H9 (cell line): ENCODE data around the gene KAT6B. TPM values are rescaled to one million over a fixed set of nuclear protein-coding genes. Genes with fewer than 3 reads are reported as not detected.

Experiments
- DNase-seq: peaks from one replicate; pipeline ENCODE4 v3.0.0-alpha.2; 2017
- H2AFZ ChIP-seq: one replicate; pipeline ENCODE4 v1.6.1; 2013; ENCODE audit warnings: mild to moderate bottlenecking, low read length, control low read depth, moderate library complexity
- H2AK5ac ChIP-seq: 2 replicates; pipeline ENCODE4 v1.6.1; 2013; ENCODE audit warnings: low read length, control low read depth, mixed read lengths; ENCODE audit not compliant: insufficient read length
- H2BK120ac ChIP-seq: one replicate; pipeline ENCODE4 v1.6.1; 2013; ENCODE audit warnings: low read depth, mild to moderate bottlenecking, low read length, control low read depth, inconsistent platforms; ENCODE audit not compliant: poor library complexity, severe bottlenecking
- H2BK12ac ChIP-seq: 2 replicates; pipeline ENCODE4 v1.6.1; 2013; ENCODE audit warnings: low read length, control low read depth, mixed read lengths, low read depth; ENCODE audit not compliant: insufficient read length
- H2BK15ac ChIP-seq: 2 replicates; pipeline ENCODE4 v1.6.1; 2013; ENCODE audit warnings: low read depth, low read length, control low read depth
- H2BK20ac ChIP-seq: one replicate; pipeline ENCODE4 v1.6.1; 2013; ENCODE audit warnings: low read depth, mild to moderate bottlenecking, low read length, control low read depth, inconsistent platforms; ENCODE audit not compliant: poor library complexity, severe bottlenecking
- H2BK5ac ChIP-seq: 2 replicates; pipeline ENCODE4 v1.6.1; 2013; ENCODE audit warnings: low read length, control low read depth, mixed read lengths; ENCODE audit not compliant: insufficient read length
- H3K14ac ChIP-seq: 2 replicates; pipeline ENCODE4 v1.6.1; 2013; ENCODE audit warnings: low read length, control low read depth; ENCODE audit not compliant: insufficient read depth
- H3K18ac ChIP-seq: 2 replicates; pipeline ENCODE4 v1.6.1; 2013; ENCODE audit warnings: low read depth, mild to moderate bottlenecking, mixed read lengths, low read length, control low read depth; ENCODE audit not compliant: insufficient read length
- H3K23ac ChIP-seq: 2 replicates; pipeline ENCODE4 v1.6.1; 2013; ENCODE audit warnings: low read length, control low read depth, mixed read lengths, low read depth; ENCODE audit not compliant: insufficient read length
- H3K23me2 ChIP-seq: 2 replicates; pipeline ENCODE4 v1.6.1; 2013; ENCODE audit warnings: low read depth, mild to moderate bottlenecking, mixed read lengths, low read length, control low read depth; ENCODE audit not compliant: insufficient read length, poor library complexity, severe bottlenecking
- H3K27ac ChIP-seq: 2 replicates; pipeline ENCODE4 v1.5.1; 2013; ENCODE audit warnings: low read length, control low read depth, mixed read lengths, low read depth; ENCODE audit not compliant: insufficient read length
- H3K27me3 ChIP-seq: 2 replicates; pipeline ENCODE4 v1.6.1; 2013; ENCODE audit warnings: low read length, control low read depth, inconsistent platforms; ENCODE audit not compliant: insufficient read depth
- H3K4ac ChIP-seq: 2 replicates; pipeline ENCODE4 v1.6.1; 2013; ENCODE audit warnings: low read depth, mild to moderate bottlenecking, control low read depth, inconsistent platforms, low read length, moderate library complexity
- H3K4me1 ChIP-seq: 2 replicates; pipeline ENCODE4 v1.6.1; 2013; ENCODE audit warnings: low read length, control low read depth, inconsistent platforms; ENCODE audit not compliant: insufficient read depth
- H3K4me2 ChIP-seq: 2 replicates; pipeline ENCODE4 v1.6.1; 2013; ENCODE audit warnings: low read length, control low read depth, mixed read lengths; ENCODE audit not compliant: insufficient read length, insufficient read depth
- H3K56ac ChIP-seq: 2 replicates; pipeline ENCODE4 v1.6.1; 2013; ENCODE audit warnings: low read depth, mild to moderate bottlenecking, mixed read lengths, low read length, control low read depth; ENCODE audit not compliant: insufficient read length
- H3K79me1 ChIP-seq: 2 replicates; pipeline ENCODE4 v1.6.1; 2013; ENCODE audit warnings: low read depth, mild to moderate bottlenecking, moderate library complexity, low read length, control low read depth, inconsistent platforms; ENCODE audit not compliant: insufficient read depth, poor library complexity, severe bottlenecking
- H3K79me2 ChIP-seq: 2 replicates; pipeline ENCODE4 v1.6.1; 2013; ENCODE audit warnings: low read length, control low read depth, inconsistent platforms; ENCODE audit not compliant: insufficient read depth
- H3K9ac ChIP-seq: 2 replicates; pipeline ENCODE4 v1.6.1; 2013; ENCODE audit warnings: low read length, control low read depth, mixed read lengths; ENCODE audit not compliant: insufficient read length; ENCODE audit errors: extremely low read depth
- H3K9me3 ChIP-seq: one replicate; pipeline ENCODE4 v1.6.1; 2013; ENCODE audit warnings: low read depth, low read length, inconsistent platforms; ENCODE audit not compliant: control insufficient read depth
- H3T11ph ChIP-seq: one replicate; pipeline ENCODE4 v1.6.1; 2013; ENCODE audit warnings: mild to moderate bottlenecking, low read length, control low read depth, inconsistent platforms
- H4K20me1 ChIP-seq: one replicate; pipeline ENCODE4 v1.6.1; 2013; ENCODE audit not compliant: control insufficient read depth, insufficient read length, insufficient read depth
- H4K5ac ChIP-seq: 2 replicates; pipeline ENCODE4 v1.6.1; 2013; ENCODE audit warnings: low read depth, mild to moderate bottlenecking, mixed read lengths, low read length, control low read depth; ENCODE audit not compliant: insufficient read length
- H4K8ac ChIP-seq: replicated peaks from 2 replicates; pipeline ENCODE4 v1.6.1; 2013; ENCODE audit warnings: low read length, control low read depth, mixed read lengths, low read depth; ENCODE audit not compliant: insufficient read length
- H4K91ac ChIP-seq: 2 replicates; pipeline ENCODE4 v1.6.1; 2013; ENCODE audit warnings: low read depth, mild to moderate bottlenecking, moderate library complexity, mixed read lengths, low read length, control low read depth; ENCODE audit not compliant: insufficient read length
- H3K27ac Mint-ChIP-seq, 3 experiments: 2 replicates in 2 of 3; 3 replicates in 1 of 3; pipeline ENCODE4 v1.8.0; 2020 to 2021; ENCODE audit warnings: mixed read lengths in 3 of 3, mild to moderate bottlenecking in 1 of 3, moderate library complexity in 1 of 3
- H3K27me3 Mint-ChIP-seq: 2 replicates; pipeline ENCODE4 v1.8.0; 2021; ENCODE audit warnings: low read depth, mild to moderate bottlenecking, moderate library complexity, mixed read lengths
- H3K36me3 Mint-ChIP-seq, 3 experiments: 2 replicates in 2 of 3; 3 replicates in 1 of 3; pipeline ENCODE4 v1.8.0; 2020 to 2021; ENCODE audit warnings: low read depth in 3 of 3, mixed read lengths in 3 of 3; ENCODE audit not compliant: insufficient read depth in 1 of 3
- H3K4me1 Mint-ChIP-seq, 2 experiments: 2 replicates each; pipeline ENCODE4 v1.8.0; 2020; ENCODE audit warnings: mixed read lengths in 2 of 2
- H3K4me3 Mint-ChIP-seq, 2 experiments: 2 replicates in 1 of 2; 3 replicates in 1 of 2; pipeline ENCODE4 v1.8.0; 2020 to 2021; ENCODE audit warnings: mild to moderate bottlenecking in 2 of 2, mixed read lengths in 2 of 2, moderate library complexity in 1 of 2
- H3K9me3 Mint-ChIP-seq, 2 experiments: 2 replicates in 1 of 2; 3 replicates in 1 of 2; pipeline ENCODE4 v1.8.0; 2020; ENCODE audit warnings: mild to moderate bottlenecking in 2 of 2, mixed read lengths in 2 of 2, moderate library complexity in 1 of 2
- CTCF ChIP-seq: fragments of 200-600 bp; sonication (generic); conservative IDR thresholded peaks from 3 replicates; pipeline ENCODE4 v1.8.0; 2021; ENCODE audit warnings: antibody characterized with exemption, mild to moderate bottlenecking
- WGBS: extraction: QIAGEN DNeasy Blood & Tissue Kit; methylation state at CpG from one replicate; pipeline ENCODE4 v1.1.7; 2013; ENCODE audit warnings: missing lambda C conversion rate, low lambda C conversion rate, mixed read lengths; ENCODE audit not compliant: insufficient read length; ENCODE audit errors: extremely low coverage; 5-methylcytosine and 5-hydroxymethylcytosine counted together
- total RNA-seq: library from RNA; stranded (reverse); gene quantifications from 2 replicates; pipeline ENCODE4 v1.2.1, GENCODE V29; 2021

Gene KAT6B
- total RNA-seq, 1 experiment from 2014 or later: 34.2 TPM

- TF ChIP-seq CTCF: no peak
- no peak overlapping the region for H2BK120ac ChIP-seq
- H2BK5ac ChIP-seq: no peak overlapping the region
- H3K4me2 ChIP-seq: no peak overlapping the region
- H3K4me3 Mint-ChIP-seq: no peak overlapping the region
- DNase-seq: no peak
- no peak overlapping the region for H3K4ac ChIP-seq
- H3T11ph ChIP-seq: no peak overlapping the region
- no peaks in the 10 kb centered on the region for H3K79me1 ChIP-seq
- no peak overlapping the region for H3K23ac ChIP-seq
- no peak overlapping the region for H3K56ac ChIP-seq
- peaks cover 0 to 6% of the 10 kb centered on the region in 2 experiments; a peak in 2 of 4 replicates for H3K4me1 Mint-ChIP-seq
- no peak overlapping the region for H3K27ac ChIP-seq
- no peak overlapping the region for H3K9ac ChIP-seq
- no peak overlapping the region for H2BK20ac ChIP-seq
- H3K4me1 ChIP-seq: no peaks in the 10 kb centered on the region
- H2AK5ac ChIP-seq: no peak overlapping the region
- H3K14ac ChIP-seq: no peak overlapping the region
- H3K23me2 ChIP-seq: no peaks in the 10 kb centered on the region
- no CpG with 5 or more reads among the region's 1 CpG for WGBS
- no peaks in the 10 kb centered on the region for H3K79me2 ChIP-seq
- H3K9me3 Mint-ChIP-seq: no peaks in the 10 kb centered on the region
- no peak overlapping the region for H3K27ac Mint-ChIP-seq
- H4K8ac ChIP-seq: no peak overlapping the region
- H3K18ac ChIP-seq: no peak overlapping the region
- H3K27me3 Mint-ChIP-seq: no peaks in the 10 kb centered on the region
- no peaks in the 10 kb centered on the region; a peak in 1 of 7 replicates for H3K36me3 Mint-ChIP-seq
- no peak overlapping the region for H2BK12ac ChIP-seq
- no peak overlapping the region for H2BK15ac ChIP-seq
- H3K27me3 ChIP-seq: no peaks in the 10 kb centered on the region
- no peaks in the 10 kb centered on the region for H4K20me1 ChIP-seq
- no peak overlapping the region for H2AFZ ChIP-seq
- no peak overlapping the region for H4K5ac ChIP-seq
- no peaks in the 10 kb centered on the region for H3K9me3 ChIP-seq
- no peak overlapping the region for H4K91ac ChIP-seq
Observed at GRCh38 chr10:74956555-74957111, 130.2 kb downstream of the KAT6B start.
